ENCODE measurements around the gene RFC2.

DNA sequence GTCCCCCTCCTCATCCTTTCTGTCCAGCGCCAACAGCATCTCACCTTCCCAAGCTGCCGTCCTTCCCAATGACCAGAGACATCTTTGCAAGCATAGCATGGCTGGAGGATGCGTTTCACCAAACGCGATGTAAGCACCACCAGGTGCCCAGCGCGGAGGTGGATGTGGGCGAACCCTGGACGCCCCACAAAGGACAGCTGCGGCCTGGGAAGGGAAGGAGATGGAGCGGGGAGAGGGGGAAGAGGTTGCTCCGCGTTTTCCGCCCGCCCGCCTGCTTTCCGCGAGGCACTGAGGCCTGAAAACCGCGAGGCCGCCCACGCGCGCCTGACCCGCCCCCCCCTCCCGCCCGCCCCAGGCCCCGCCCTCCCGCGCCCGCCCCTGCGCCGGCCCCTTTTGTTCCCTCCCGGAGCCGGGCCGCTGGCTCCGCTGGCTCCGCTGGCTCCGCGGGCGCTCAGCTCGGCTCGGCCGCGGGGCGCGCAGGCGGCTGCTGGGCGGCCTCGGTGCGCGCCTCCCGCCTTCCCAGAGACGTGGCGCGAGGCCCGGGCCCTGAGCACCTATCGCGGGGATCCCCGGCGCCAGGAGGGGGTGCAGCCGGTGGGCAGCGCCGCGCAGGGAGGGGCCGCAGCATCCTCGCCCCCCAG is 34.9 kb upstream of the RFC2 start, which contains the start of gene CLIP2:
- TF ChIP-seq, protein P1, sequence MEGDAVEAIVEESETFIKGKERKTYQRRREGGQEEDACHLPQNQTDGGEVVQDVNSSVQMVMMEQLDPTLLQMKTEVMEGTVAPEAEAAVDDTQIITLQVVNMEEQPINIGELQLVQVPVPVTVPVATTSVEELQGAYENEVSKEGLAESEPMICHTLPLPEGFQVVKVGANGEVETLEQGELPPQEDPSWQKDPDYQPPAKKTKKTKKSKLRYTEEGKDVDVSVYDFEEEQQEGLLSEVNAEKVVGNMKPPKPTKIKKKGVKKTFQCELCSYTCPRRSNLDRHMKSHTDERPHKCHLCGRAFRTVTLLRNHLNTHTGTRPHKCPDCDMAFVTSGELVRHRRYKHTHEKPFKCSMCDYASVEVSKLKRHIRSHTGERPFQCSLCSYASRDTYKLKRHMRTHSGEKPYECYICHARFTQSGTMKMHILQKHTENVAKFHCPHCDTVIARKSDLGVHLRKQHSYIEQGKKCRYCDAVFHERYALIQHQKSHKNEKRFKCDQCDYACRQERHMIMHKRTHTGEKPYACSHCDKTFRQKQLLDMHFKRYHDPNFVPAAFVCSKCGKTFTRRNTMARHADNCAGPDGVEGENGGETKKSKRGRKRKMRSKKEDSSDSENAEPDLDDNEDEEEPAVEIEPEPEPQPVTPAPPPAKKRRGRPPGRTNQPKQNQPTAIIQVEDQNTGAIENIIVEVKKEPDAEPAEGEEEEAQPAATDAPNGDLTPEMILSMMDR (IDR thresholded peaks at IDR 0.05; ENCODE audit: low read depth, low read length, poor library complexity, severe bottlenecking) = no peak
- TF ChIP-seq EZH2phosphoT487 (IDR thresholded peaks at IDR 0.05; ENCODE audit: borderline replicate concordance, low read length) = no peak
